ENCODE measurements around the gene ARHGAP6.

ARHGAP6 gene

DNA sequence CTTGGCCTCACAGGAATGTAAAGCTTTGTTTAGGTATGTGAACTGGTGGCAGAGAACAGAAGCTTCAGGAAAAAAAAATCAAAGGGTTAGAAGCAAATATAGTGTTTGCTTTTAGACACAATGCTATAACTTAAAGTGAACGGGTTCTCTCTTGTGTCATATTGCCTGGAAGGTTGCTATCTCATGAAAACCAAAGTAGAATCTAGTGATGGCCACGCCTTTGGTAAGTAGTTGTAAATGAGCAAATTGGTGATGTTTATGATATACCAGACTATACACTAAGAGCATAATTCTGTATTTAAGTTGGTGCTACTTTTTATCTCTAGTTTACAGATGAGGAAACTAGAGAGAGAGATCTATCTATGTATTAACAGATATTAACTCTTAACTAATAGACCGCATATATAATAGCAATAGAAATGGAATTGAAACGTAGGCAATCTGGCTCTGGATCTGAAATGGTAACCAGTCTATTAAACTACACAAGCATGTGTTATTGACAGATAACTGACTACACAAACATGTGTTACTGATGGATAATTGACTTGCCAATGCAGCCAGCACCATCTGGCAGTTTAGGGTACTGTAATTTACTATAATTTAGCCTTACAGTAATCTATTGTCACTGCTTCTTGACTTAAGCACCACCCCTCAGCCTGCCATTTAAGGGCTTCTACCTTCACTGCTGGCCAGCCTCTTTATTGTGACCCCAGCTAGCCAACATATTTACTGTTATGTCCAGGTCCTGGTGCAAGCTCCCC, 513.7 kb downstream of the ARHGAP6 start:
- 83 to 91% methylated on average over 3 of the region's 4 CpGs for WGBS, 2 experiments
- Histone ChIP-seq H3K4me1 (ENCODE audit: control insufficient read depth, insufficient read depth, low read length) (no peaks in the 10 kb centered on the region), H3K4me3 (ENCODE audit: insufficient read depth, low read depth, low read length) (no peak overlapping the region), H3K9me3 (ENCODE audit: control insufficient read depth, low read length) (no peaks in the 10 kb centered on the region), H3K27ac (ENCODE audit: insufficient read depth, low read depth, low read length, poor library complexity, severe bottlenecking) (no peak overlapping the region), H3K36me3 (ENCODE audit: control insufficient read depth, insufficient read depth, low read length) (no peaks in the 10 kb centered on the region), H3K27me3 (ENCODE audit: control insufficient read depth, insufficient read depth, low read length, poor library complexity, severe bottlenecking) (no peaks in the 10 kb centered on the region)

DNA sequence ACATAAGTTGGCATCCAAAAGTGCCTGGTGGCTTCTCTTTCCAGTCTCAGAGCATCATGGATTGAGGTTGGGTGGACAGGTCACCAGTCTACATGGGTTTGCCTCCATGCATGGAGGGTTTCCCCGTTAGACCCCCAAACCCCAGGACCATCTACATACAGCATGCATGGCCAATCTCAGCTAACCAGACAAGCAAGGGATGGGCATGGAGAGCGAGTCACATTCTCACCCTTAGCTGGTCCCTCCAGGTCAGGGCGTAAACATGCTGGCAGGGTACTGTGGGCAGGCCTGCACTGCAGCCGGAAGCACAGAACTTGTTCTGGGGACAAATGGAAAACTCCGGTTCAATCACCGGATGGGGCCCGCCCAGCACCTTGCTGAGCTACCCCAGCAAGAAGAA, 517.3 kb downstream of the ARHGAP6 start:
- Histone ChIP-seq H3K4me3 (ENCODE audit: insufficient read depth, low read depth, low read length) (no peak overlapping the region), H3K27ac (ENCODE audit: insufficient read depth, low read depth, low read length, poor library complexity, severe bottlenecking) (no peak overlapping the region), H3K4me1 (ENCODE audit: control insufficient read depth, insufficient read depth, low read length) (no peaks in the 10 kb centered on the region), H3K36me3 (ENCODE audit: control insufficient read depth, insufficient read depth, low read length) (no peaks in the 10 kb centered on the region), H3K9me3 (ENCODE audit: control insufficient read depth, low read length) (no peaks in the 10 kb centered on the region), H3K27me3 (ENCODE audit: control insufficient read depth, insufficient read depth, low read length, poor library complexity, severe bottlenecking) (no peaks in the 10 kb centered on the region)
- WGBS, 2 experiments, result 95% methylated on average over 7 of the region's 7 CpGs

DNA sequence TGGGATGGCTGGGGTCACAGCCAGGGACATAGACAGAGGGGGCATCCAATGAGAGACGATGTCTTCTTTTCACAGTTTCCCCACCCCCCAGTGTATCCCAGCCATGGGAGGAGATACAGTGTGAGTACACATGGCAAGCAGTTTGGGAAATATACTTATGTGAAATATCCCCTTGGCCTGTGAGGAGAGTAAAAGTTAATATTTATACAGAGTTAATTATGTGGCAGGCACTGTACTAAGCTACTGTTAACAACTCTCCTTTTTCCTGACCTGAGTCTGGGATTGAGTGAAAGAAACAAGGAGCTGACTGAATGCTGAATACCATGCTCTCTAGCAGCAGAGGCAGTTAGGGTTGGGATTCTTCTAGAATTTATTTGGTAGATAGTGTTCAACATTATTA, 519.3 kb downstream of the ARHGAP6 start:
- Histone ChIP-seq H3K4me3 (ENCODE audit: insufficient read depth, low read depth, low read length) (no peak overlapping the region), H3K36me3 (ENCODE audit: control insufficient read depth, insufficient read depth, low read length) (no peaks in the 10 kb centered on the region), H3K9me3 (ENCODE audit: control insufficient read depth, low read length) (no peaks in the 10 kb centered on the region), H3K27ac (ENCODE audit: insufficient read depth, low read depth, low read length, poor library complexity, severe bottlenecking) (no peak overlapping the region), H3K4me1 (ENCODE audit: control insufficient read depth, insufficient read depth, low read length) (no peaks in the 10 kb centered on the region), H3K27me3 (ENCODE audit: control insufficient read depth, insufficient read depth, low read length, poor library complexity, severe bottlenecking) (no peaks in the 10 kb centered on the region)
- no CpG with 5 or more reads among the region's 1 CpG for whole genome bisulfite sequencing, 2 experiments

DNA sequence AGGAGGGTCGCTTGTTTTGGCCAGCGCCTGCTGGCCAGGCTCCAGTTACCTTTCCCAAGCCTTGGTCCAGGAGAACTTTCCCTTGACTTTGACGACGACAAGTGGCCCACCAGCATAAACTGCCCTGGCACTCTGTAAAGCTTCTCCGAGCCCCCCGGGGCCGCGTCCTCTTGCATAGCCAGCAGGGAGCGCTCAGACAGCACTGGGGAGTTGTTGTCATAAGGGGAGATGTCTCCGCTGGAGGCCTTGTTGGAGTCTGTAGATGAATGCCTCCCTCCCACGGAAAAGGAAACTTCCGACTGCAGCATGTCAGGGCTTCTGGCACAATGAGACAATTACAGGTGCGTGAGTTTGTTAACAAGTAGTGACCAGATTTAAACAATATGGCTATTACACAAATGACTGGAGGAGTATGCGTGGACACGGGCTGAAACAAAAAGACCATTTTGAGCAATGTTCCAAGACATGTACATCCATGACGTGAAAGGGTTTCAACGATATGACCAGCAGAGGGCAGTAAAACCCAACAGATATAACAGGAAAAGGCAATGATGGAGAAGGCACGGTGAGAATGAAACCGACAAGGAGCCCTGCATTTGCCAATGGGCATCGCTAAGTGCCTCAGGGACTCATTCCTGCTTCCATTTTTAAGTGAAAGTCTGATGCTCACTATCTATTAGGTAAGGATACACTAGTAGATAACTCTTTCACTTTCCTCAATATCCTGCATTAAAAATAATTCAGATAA, 521.6 kb downstream of the ARHGAP6 start:
- no peaks in the 10 kb centered on the region for H3K4me1 ChIP-seq (ENCODE audit: control insufficient read depth, insufficient read depth, low read length)
- H3K4me3 ChIP-seq (ENCODE audit: insufficient read depth, low read depth, low read length), result no peak overlapping the region
- no peaks in the 10 kb centered on the region for H3K36me3 ChIP-seq (ENCODE audit: control insufficient read depth, insufficient read depth, low read length)
- no peaks in the 10 kb centered on the region for H3K27me3 ChIP-seq (ENCODE audit: control insufficient read depth, insufficient read depth, low read length, poor library complexity, severe bottlenecking)
- 46 to 48% methylated on average over 20 of the region's 20 CpGs for WGBS, 2 experiments
- no peak overlapping the region for H3K27ac ChIP-seq (ENCODE audit: insufficient read depth, low read depth, low read length, poor library complexity, severe bottlenecking)
- no peaks in the 10 kb centered on the region for H3K9me3 ChIP-seq (ENCODE audit: control insufficient read depth, low read length)

DNA sequence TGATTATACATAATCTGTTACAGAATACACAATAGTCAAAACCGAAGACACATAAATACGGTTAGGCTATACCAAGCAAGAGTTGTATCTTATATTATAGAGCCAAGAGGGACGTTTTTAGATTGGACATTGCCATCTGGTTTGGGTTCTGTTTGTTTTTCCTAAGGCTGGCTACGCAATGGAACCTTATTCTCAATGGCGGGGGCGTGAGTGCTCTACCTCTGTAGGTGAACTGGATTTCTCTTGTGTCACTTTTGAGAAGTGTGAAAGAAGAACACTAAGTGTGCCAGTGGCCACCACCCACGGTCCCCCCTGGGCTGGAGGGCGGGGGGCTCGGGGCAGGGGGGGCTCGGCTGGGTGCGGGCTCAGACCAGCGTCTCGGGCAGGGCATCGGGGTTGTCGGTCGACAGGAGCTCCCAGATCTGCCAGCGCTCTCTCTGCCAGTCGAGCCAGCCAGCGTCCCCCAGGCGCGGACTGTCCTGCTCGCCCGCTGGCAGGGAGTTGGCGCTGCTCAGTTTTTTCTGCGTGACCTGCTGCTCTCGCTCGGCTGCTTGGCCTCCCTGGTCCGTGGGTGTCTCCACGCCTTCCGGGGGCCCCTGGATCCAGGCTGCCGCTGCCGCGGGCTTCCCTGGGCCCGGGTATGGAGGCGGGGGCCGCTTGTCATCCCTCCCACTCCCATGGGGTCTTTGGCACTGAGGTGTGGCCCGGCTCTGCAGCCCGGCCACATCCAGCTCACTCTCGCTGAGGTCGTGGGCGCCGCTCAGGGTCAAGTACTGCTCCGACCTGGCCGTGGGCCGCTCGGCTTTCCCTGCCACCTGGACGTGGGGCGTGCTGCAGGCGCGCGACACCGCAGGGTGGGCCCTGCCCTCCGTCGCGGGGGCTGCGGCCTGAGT, 527.0 kb downstream of the ARHGAP6 start:
- 96% methylated on average over 54 to 56 of the region's 56 CpGs for WGBS, 2 experiments
- Histone ChIP-seq H3K27me3 (ENCODE audit: control insufficient read depth, insufficient read depth, low read length, poor library complexity, severe bottlenecking) (no peaks in the 10 kb centered on the region), H3K27ac (ENCODE audit: insufficient read depth, low read depth, low read length, poor library complexity, severe bottlenecking) (no peak overlapping the region), H3K9me3 (ENCODE audit: control insufficient read depth, low read length) (no peaks in the 10 kb centered on the region), H3K36me3 (ENCODE audit: control insufficient read depth, insufficient read depth, low read length) (no peaks in the 10 kb centered on the region), H3K4me1 (ENCODE audit: control insufficient read depth, insufficient read depth, low read length) (no peaks in the 10 kb centered on the region), H3K4me3 (ENCODE audit: insufficient read depth, low read depth, low read length) (no peak overlapping the region)

DNA sequence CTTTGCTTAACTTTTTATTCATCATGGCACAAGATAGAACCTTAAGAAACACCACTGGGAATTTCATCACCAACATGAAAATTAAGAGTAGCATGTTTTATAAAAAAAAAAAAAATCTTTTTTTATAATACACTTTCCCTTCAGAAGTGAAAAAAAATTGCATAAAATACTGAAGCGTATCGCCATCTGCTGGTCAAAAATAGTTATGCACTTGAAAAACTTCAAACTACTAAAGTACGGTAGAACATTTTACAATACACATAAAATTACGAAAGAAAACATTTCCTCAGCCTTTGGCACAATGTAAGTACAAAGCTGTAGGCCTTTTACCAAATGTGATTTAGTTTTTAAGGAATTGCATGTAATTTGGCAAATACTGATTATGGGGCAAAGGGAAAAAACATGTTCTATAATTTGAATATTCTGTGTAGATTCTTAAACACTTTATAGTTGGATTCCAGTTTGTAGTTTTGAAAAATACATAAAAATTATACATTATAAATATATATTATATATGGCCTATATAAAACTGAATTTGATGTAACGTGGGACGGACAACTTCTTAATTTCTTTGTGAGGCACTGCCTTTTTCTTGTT, 528.1 kb downstream of the ARHGAP6 start:
- WGBS, 2 experiments, result 33 to 40% methylated on average over 3 to 4 of the region's 6 CpGs
- H3K36me3 ChIP-seq (ENCODE audit: control insufficient read depth, insufficient read depth, low read length), result no peaks in the 10 kb centered on the region
- H3K9me3 ChIP-seq (ENCODE audit: control insufficient read depth, low read length), result no peaks in the 10 kb centered on the region
- H3K27me3 ChIP-seq (ENCODE audit: control insufficient read depth, insufficient read depth, low read length, poor library complexity, severe bottlenecking), result no peaks in the 10 kb centered on the region
- H3K4me1 ChIP-seq (ENCODE audit: control insufficient read depth, insufficient read depth, low read length), result no peaks in the 10 kb centered on the region
- no peak overlapping the region for H3K27ac ChIP-seq (ENCODE audit: insufficient read depth, low read depth, low read length, poor library complexity, severe bottlenecking)
- H3K4me3 ChIP-seq (ENCODE audit: insufficient read depth, low read depth, low read length), result no peak overlapping the region

DNA sequence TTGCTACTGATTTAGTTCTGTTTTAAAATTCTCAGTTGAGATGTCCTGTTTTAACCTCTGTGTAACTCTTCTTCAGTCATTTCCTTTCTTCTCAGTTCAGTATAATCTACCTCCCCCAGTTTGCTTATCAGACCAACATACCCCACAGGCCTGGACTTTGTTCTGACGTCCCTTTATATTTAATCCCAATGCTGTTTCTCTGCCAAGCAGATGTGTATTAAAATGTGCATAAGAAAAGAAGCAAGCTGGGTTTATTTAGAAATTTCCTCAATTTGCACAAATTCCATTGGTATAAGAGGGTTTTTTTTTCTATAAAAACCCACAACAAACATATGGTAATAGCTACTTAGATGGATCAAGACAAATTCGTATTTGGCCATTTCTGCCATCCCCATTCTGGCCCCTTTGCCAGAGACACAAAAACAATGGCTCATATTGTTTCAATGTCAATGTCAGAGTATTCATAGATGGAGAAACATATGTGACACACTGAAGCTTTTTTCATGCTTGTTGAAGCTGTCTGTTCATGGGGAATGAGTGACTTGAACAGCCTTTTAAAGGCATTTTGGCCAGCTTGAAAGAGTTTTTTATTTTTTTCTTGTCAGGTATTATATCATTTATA, 530.0 kb downstream of the ARHGAP6 start:
- no peaks in the 10 kb centered on the region for H3K4me1 ChIP-seq (ENCODE audit: control insufficient read depth, insufficient read depth, low read length)
- H3K4me3 ChIP-seq (ENCODE audit: insufficient read depth, low read depth, low read length), result no peak overlapping the region
- H3K27ac ChIP-seq (ENCODE audit: insufficient read depth, low read depth, low read length, poor library complexity, severe bottlenecking), result no peak overlapping the region
- H3K27me3 ChIP-seq (ENCODE audit: control insufficient read depth, insufficient read depth, low read length, poor library complexity, severe bottlenecking), result no peaks in the 10 kb centered on the region
- no peaks in the 10 kb centered on the region for H3K9me3 ChIP-seq (ENCODE audit: control insufficient read depth, low read length)
- WGBS, 2 experiments, result 100% methylated on average over 1 of the region's 2 CpGs; no CpG with 5 or more reads in 1 of the 2 experiments
- H3K36me3 ChIP-seq (ENCODE audit: control insufficient read depth, insufficient read depth, low read length), result no peaks in the 10 kb centered on the region

DNA sequence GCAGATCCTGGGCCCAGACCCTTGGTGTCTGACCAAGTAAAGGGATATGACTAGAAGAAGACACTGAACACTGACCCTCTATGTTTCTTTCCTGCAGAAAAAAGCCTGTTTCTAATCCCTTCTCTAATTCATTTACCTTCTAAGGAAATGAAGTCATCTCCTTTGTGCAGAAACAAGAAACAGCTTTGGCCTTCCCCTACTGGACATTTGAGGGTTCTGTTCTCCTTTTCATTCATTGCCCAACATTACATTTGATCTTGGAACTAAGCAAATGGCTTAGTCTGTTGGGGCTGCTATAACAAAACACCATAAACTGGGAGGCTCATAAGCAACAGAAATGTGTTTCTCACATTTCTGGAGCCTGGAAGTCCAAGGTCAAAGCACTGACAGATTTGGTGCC, 534.6 kb downstream of the ARHGAP6 start:
- H3K4me3 ChIP-seq (ENCODE audit: insufficient read depth, low read depth, low read length), result no peak overlapping the region
- H3K36me3 ChIP-seq (ENCODE audit: control insufficient read depth, insufficient read depth, low read length), result no peaks in the 10 kb centered on the region
- no peak overlapping the region for H3K27ac ChIP-seq (ENCODE audit: insufficient read depth, low read depth, low read length, poor library complexity, severe bottlenecking)
- no peaks in the 10 kb centered on the region for H3K27me3 ChIP-seq (ENCODE audit: control insufficient read depth, insufficient read depth, low read length, poor library complexity, severe bottlenecking)
- H3K9me3 ChIP-seq (ENCODE audit: control insufficient read depth, low read length), result no peaks in the 10 kb centered on the region
- H3K4me1 ChIP-seq (ENCODE audit: control insufficient read depth, insufficient read depth, low read length), result peaks cover 4% of the 10 kb centered on the region

DNA sequence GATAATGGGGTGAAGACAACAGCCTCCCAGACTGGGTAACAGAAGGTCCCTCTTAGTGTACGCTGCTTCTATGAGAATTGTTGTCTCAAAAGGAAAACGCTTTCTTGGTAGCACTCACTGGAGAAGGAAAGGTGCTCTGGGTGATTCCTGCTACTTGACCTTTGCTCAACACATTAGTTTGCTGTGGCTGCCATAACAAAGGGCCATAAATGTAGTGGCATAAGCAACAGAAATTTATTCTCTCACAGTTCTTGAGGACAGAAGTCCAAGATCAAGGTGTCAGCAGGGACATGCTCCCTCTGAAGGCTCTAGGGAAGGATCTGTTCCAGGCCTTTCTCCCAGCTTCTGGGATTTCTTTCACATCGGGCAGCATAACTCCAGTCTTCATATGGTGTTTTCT, 535.6 kb downstream of the ARHGAP6 start:
- Histone ChIP-seq H3K36me3 (ENCODE audit: control insufficient read depth, insufficient read depth, low read length) (no peaks in the 10 kb centered on the region), H3K27me3 (ENCODE audit: control insufficient read depth, insufficient read depth, low read length, poor library complexity, severe bottlenecking) (no peaks in the 10 kb centered on the region), H3K4me3 (ENCODE audit: insufficient read depth, low read depth, low read length) (no peak overlapping the region), H3K27ac (ENCODE audit: insufficient read depth, low read depth, low read length, poor library complexity, severe bottlenecking) (no peak overlapping the region), H3K9me3 (ENCODE audit: control insufficient read depth, low read length) (no peaks in the 10 kb centered on the region), H3K4me1 (ENCODE audit: control insufficient read depth, insufficient read depth, low read length) (peaks cover 4% of the 10 kb centered on the region)
- 97% methylated on average over 2 to 3 of the region's 3 CpGs for WGBS, 2 experiments
